Left ventricle myocardium inferior (tissue), 1 donor: ENCODE results near the gene BRI3BP. TPM values are rescaled to one million over a fixed set of nuclear protein-coding genes. Genes with fewer than 3 reads are reported as not detected.

Experiments used
- DNase-seq: peaks from one replicate; pipeline ENCODE4 v3.0.0-alpha.2; 2020
- H3K27ac ChIP-seq: fragments of 200-600 bp; replicated peaks from 2 replicates; pipeline ENCODE4 v1.8.0; 2021
- H3K27me3 ChIP-seq: fragments of 200-600 bp; 2 replicates; pipeline ENCODE4 v1.8.0; 2021; ENCODE audit warnings: low read depth
- H3K36me3 ChIP-seq: fragments of 200-600 bp; 2 replicates; pipeline ENCODE4 v1.8.0; 2021
- H3K4me1 ChIP-seq: fragments of 200-600 bp; 2 replicates; pipeline ENCODE4 v1.8.0; 2021
- H3K4me3 ChIP-seq: fragments of 200-600 bp; 2 replicates; pipeline ENCODE4 v1.8.0; 2021; ENCODE audit warnings: mild to moderate bottlenecking, moderate library complexity
- H3K9me3 ChIP-seq: fragments of 200-600 bp; replicated peaks from 2 replicates; pipeline ENCODE4 v1.8.0; 2021
- CTCF ChIP-seq: fragments of 200-600 bp; IDR thresholded peaks from 2 replicates; pipeline ENCODE4 v1.8.0; 2021; ENCODE audit warnings: antibody characterized with exemption, mild to moderate bottlenecking, borderline replicate concordance
- intact Hi-C: fragments of 100-400 bp; cut with micrococcal nuclease; formaldehyde crosslinking; loops from one replicate; pipeline ENCODE4 v1.11.0; 2022
- total RNA-seq: library from RNA; stranded (reverse); fragmentation: NEBNext Ultra II Directional; extraction: Animal tissue kit (Norgen Biotek cat#: 25700); gene quantifications from one replicate; pipeline ENCODE4 v1.2.1, GENCODE V29; 2021
- donor health status: DM: no; HTN: yes; CAD: no; lungs with severe emphysema.

Gene BRI3BP
- total RNA-seq, 1 donor from 2014 or later, result 4.3 TPM

- Histone ChIP-seq H3K27me3 (no peaks in the 10 kb centered on the region), H3K27ac (no peak overlapping the region), H3K4me1 (peaks cover 18% of the 10 kb centered on the region), H3K4me3 (peak overlapping the region; percentile 72), H3K9me3 (no peaks in the 10 kb centered on the region), H3K36me3 (no peaks in the 10 kb centered on the region)
- intact Hi-C loops, result no loop called here
- no peak for TF ChIP-seq CTCF
- DNase-seq, result no peak
Measured at GRCh38 chr12:124994437-124994975, 1.1 kb downstream of the BRI3BP start.

DNA sequence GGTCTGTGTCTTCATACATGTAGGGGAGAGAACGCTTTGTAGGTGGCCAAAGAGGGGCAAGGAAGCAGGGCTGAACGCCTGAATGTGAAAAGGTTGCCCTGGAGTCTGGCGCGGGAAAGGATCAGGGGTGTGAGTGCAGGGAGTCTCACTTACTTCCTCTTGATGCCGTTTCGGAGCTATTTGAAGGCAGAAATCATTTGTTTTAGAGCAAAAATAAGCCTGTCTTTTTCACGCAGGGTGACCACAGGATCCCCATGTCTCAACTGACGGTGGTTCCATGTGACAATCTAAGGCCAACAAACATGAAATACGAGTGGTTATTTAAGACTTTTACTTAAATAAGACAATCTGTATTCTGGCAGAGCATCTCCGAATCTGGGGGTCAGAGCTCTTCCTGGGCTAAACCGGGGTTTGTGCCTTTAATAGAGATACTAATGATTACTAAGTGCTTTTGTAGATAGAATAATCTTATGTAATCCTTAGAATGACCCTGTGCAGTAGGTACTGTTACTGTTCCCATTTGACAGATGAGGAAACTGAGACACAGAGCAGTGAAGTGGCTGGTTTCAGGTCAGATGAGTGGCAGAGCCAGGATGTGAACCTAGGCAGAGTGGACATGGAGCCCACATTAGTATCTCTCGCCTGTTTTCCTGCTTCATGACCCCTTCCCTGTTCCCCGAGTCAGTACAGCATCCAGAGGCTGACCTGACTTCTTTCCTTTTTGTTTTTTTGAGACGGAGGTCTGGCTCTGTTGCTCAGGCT is 1.9 kb downstream of the BRI3BP start:
- Histone ChIP-seq H3K9me3 (no peaks in the 10 kb centered on the region), H3K36me3 (no peaks in the 10 kb centered on the region), H3K4me1 (peaks cover 18% of the 10 kb centered on the region), H3K27me3 (no peaks in the 10 kb centered on the region), H3K27ac (no peak overlapping the region), H3K4me3 (no peak overlapping the region)
- TF ChIP-seq CTCF, result no peak
- intact Hi-C loops, result no loop called here
- DNase-seq, result no peak

GRCh38 chr12:124998705-124999104 is 5.3 kb downstream of the BRI3BP start:
- no peak for DNase-seq
- no peak for TF ChIP-seq CTCF
- H3K36me3 ChIP-seq, result no peaks in the 10 kb centered on the region
- no peaks in the 10 kb centered on the region for H3K27me3 ChIP-seq
- no peak overlapping the region for H3K4me3 ChIP-seq
- H3K27ac ChIP-seq, result no peak overlapping the region
- intact Hi-C loops, result no loop called here
- no peaks in the 10 kb centered on the region for H3K9me3 ChIP-seq
- H3K4me1 ChIP-seq, result peaks cover 10% of the 10 kb centered on the region

- Histone ChIP-seq H3K36me3 (no peaks in the 10 kb centered on the region), H3K9me3 (no peaks in the 10 kb centered on the region), H3K4me1 (no peaks in the 10 kb centered on the region), H3K27me3 (no peaks in the 10 kb centered on the region), H3K4me3 (no peak overlapping the region), H3K27ac (no peak overlapping the region)
- intact Hi-C loops, result no loop called here
- no peak for TF ChIP-seq CTCF
- no peak for DNase-seq
Measured at GRCh38 chr12:125001636-125002035, 8.2 kb downstream of the BRI3BP start.

GRCh38 chr12:125003021-125003420 is 9.6 kb downstream of the BRI3BP start:
- Histone ChIP-seq H3K4me1 (no peaks in the 10 kb centered on the region), H3K4me3 (no peak overlapping the region), H3K27me3 (no peaks in the 10 kb centered on the region), H3K27ac (no peak overlapping the region), H3K36me3 (no peaks in the 10 kb centered on the region), H3K9me3 (no peaks in the 10 kb centered on the region)
- no peak for DNase-seq
- TF ChIP-seq CTCF, result no peak
- intact Hi-C loops, result no loop called here
